ENCODE measurements around the gene OR2AG1. TPM values are rescaled to one million over a fixed set of nuclear protein-coding genes. Genes with fewer than 3 reads are reported as not detected.

OR2AG1 gene
- total and polyA plus RNA-seq, 3 experiments from 2014 or later: not detected

DNA sequence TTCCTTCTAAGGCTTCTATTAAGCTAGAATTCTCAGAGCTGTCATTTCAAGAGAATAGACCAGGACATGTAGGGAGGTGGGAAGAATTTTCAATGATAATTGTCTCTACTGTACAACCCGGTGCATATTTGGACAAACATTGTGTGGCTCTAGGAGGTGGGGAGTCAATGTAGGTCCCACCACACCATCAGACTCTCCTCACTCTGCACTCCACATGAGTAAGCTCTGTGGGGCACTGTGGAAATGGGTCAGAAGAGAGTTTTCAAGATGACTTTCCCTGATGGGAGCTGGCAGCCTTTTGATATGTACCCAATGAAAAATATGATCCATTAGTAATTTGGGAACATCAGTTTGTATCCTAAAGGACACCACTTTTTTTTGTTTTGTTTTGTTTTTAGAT lies 44.2 kb upstream of the OR2AG1 start:
- CTCF ChIA-PET: interaction anchor here (1.2 to 16.3 kb wide), 10 partner anchors 8 to 134 kb away, joined by 3 to 317 read pairs (median 6); partner anchors contain the start of gene OR2AG2
- Histone ChIP-seq H3K4me1 (ENCODE audit: insufficient read depth, low read length) (peaks cover 80% of the 10 kb centered on the region), H3K27me3 (ENCODE audit: insufficient read depth, low read length, poor library complexity, severe bottlenecking) (no peaks in the 10 kb centered on the region), H3K36me3 (ENCODE audit: insufficient read depth, low read length) (peaks cover 13% of the 10 kb centered on the region), H3K4me3 (ENCODE audit: low read length) (no peak overlapping the region), H3K9me3 (ENCODE audit: low read length) (no peaks in the 10 kb centered on the region), H3K27ac (ENCODE audit: low read depth, low read length) (no peak overlapping the region)
- H3K36me3 Mint-ChIP-seq: peaks cover 0 to 66% (median 23%) of the 10 kb centered on the region in 3 donors
- peak overlapping the region; percentile 12 to 95 (median 76) for H3K27ac Mint-ChIP-seq
- POLR2A ChIA-PET: no interaction called here
- H3K27me3 Mint-ChIP-seq: no peaks in the 10 kb centered on the region
- no peak for DNase-seq
- peak overlapping the region; percentile 5 to 55 (median 26) for H3K4me3 Mint-ChIP-seq
- peaks cover 85 to 96% (median 95%) of the 10 kb centered on the region in 3 donors for H3K4me1 Mint-ChIP-seq
- no peaks in the 10 kb centered on the region for H3K9me3 Mint-ChIP-seq

DNA sequence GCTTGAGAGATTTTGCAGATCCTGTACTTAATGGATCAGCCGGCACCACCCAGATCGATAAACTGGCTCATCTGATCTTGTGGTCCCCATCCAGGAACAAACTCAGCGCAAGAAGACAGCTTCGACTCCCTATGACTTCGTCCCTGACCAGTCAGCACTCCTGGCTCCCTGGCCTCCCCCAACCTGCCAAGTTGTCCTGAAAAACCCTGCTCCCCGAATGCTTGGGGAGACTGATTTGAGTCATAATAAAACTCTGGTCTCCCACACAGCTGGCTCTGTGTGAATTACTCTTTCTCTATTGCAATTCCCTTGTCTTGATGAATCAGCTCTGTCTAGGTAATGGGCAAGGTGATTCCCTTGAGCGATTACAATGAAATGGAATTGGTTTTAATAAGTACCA lies 40.6 kb upstream of the OR2AG1 start:
- no peak overlapping the region for H3K27ac ChIP-seq (ENCODE audit: low read depth, low read length)
- ChIA-PET CTCF (interaction anchor here (1.9 to 16.3 kb wide), 2 partner anchors 13 to 59 kb away, joined by 7 to 317 read pairs; partner anchors contain the start of gene MRPL17), POLR2A (interaction anchor here (0.6 kb wide), 1 partner anchor 9 kb away, joined by 4 read pairs; no protein-coding TSS in a partner anchor)
- peak overlapping the region; percentile 73 for H3K4me3 ChIP-seq (ENCODE audit: low read length)
- peaks cover 13% of the 10 kb centered on the region for H3K36me3 ChIP-seq (ENCODE audit: insufficient read depth, low read length)
- peaks cover 52% of the 10 kb centered on the region for H3K4me1 ChIP-seq (ENCODE audit: insufficient read depth, low read length)
- Mint-ChIP-seq H3K9me3 (no peaks in the 10 kb centered on the region), H3K27me3 (no peaks in the 10 kb centered on the region), H3K4me3 (no peak overlapping the region), H3K27ac (peak overlapping the region in 3 of 8 donors; percentile 47 to 99 (median 95)), H3K4me1 (peaks cover 56 to 61% (median 59%) of the 10 kb centered on the region in 3 donors), H3K36me3 (peaks cover 0 to 40% (median 22%) of the 10 kb centered on the region in 3 donors)
- no peak for DNase-seq
- no peaks in the 10 kb centered on the region for H3K27me3 ChIP-seq (ENCODE audit: insufficient read depth, low read length, poor library complexity, severe bottlenecking)
- no peaks in the 10 kb centered on the region for H3K9me3 ChIP-seq (ENCODE audit: low read length)

DNA sequence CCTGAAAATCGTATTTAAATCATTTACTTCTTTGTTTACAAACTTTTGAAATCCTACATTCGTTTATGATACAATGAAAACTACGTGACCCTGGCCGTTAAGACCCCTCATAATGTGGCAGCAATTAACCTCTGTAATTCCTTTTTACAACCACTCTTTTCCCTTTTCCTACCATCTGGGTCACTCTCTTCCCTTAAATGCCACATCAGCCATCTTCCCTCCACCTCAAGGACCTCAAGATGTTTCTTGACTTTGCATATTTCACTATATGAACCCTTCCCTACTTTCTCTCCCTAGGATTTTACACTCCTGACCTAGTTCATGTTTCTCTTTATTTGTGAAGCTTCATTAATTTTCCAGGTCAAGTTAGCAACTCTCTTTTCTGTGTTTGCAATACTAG lies 37.8 kb upstream of the OR2AG1 start:
- peaks cover 0 to 21% (median 11%) of the 10 kb centered on the region in 3 donors for H3K36me3 Mint-ChIP-seq

DNA sequence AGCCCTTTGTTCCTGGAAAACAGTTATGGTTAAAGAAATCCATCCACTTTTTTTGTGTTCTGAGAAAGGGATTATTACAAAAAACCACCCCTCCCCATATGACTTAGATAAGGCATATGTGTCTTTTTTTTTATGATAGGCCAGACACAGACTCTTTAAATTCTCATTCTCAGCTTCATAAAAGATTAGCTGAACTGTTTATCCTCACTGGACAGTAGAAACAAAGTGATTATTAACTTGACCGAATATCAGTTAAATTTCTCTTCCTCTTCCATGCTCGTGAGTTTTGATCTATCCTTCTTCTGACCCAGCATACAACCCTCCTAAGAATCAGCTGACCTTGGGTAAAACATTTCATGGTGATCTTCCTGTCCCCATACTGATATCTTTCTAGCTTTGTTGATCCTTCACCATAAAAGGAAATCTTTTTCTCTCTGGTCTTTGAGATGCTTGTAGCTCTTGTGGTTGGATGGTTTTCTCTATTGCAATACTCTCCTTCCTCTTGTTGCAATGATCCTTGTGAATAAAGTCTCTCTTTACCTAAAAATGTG lies 37.3 kb upstream of the OR2AG1 start:
- Histone ChIP-seq H3K27me3 (ENCODE audit: insufficient read depth, low read length, poor library complexity, severe bottlenecking) (no peaks in the 10 kb centered on the region), H3K36me3 (ENCODE audit: insufficient read depth, low read length) (no peaks in the 10 kb centered on the region), H3K27ac (ENCODE audit: low read depth, low read length) (peak overlapping the region; percentile 64), H3K4me1 (ENCODE audit: insufficient read depth, low read length) (peaks cover 48% of the 10 kb centered on the region), H3K9me3 (ENCODE audit: low read length) (no peaks in the 10 kb centered on the region), H3K4me3 (ENCODE audit: low read length) (peak overlapping the region; percentile 73)
- Mint-ChIP-seq H3K9me3 (no peaks in the 10 kb centered on the region), H3K36me3 (peaks cover 0 to 18% (median 11%) of the 10 kb centered on the region in 3 donors), H3K27me3 (no peaks in the 10 kb centered on the region), H3K4me1 (peaks cover 29 to 41% (median 29%) of the 10 kb centered on the region in 3 donors), H3K27ac (no peak overlapping the region), H3K4me3 (no peak overlapping the region)
- DNase-seq: no peak
- ChIA-PET CTCF (interaction anchor here (0.7 to 16.3 kb wide), 10 partner anchors 9 to 215 kb away, joined by 3 to 317 read pairs (median 4); partner anchors contain the start of genes MRPL17 and TPP1), POLR2A (interaction anchor here (1.0 to 2.1 kb wide), 5 partner anchors 9 to 133 kb away, joined by 3 to 7 read pairs (median 5); partner anchors contain the start of genes MRPL17 and TAF10)

More for the DNA sequence above, 37.8 kb upstream of the OR2AG1 start:
- no peak overlapping the region for H3K4me3 Mint-ChIP-seq
- no peaks in the 10 kb centered on the region for H3K9me3 Mint-ChIP-seq
- Histone ChIP-seq H3K27ac (ENCODE audit: low read depth, low read length) (peak overlapping the region; percentile 64), H3K4me3 (ENCODE audit: low read length) (peak overlapping the region; percentile 73), H3K27me3 (ENCODE audit: insufficient read depth, low read length, poor library complexity, severe bottlenecking) (no peaks in the 10 kb centered on the region), H3K4me1 (ENCODE audit: insufficient read depth, low read length) (peaks cover 52% of the 10 kb centered on the region), H3K9me3 (ENCODE audit: low read length) (no peaks in the 10 kb centered on the region), H3K36me3 (ENCODE audit: insufficient read depth, low read length) (peaks cover 1% of the 10 kb centered on the region)
- H3K27me3 Mint-ChIP-seq: no peaks in the 10 kb centered on the region
- CTCF ChIA-PET: interaction anchor here (0.9 to 16.3 kb wide), 5 partner anchors 10 to 214 kb away, joined by 3 to 317 read pairs (median 3); partner anchors contain the start of gene MRPL17
- POLR2A ChIA-PET: interaction anchor here (1.5 to 2.1 kb wide), 3 partner anchors 11 to 133 kb away, joined by 5 to 7 read pairs (median 6); partner anchors contain the start of genes MRPL17 and TAF10
- H3K4me1 Mint-ChIP-seq: peaks cover 32 to 43% (median 34%) of the 10 kb centered on the region in 3 donors
- no peak for DNase-seq
- no peak overlapping the region for H3K27ac Mint-ChIP-seq

DNA sequence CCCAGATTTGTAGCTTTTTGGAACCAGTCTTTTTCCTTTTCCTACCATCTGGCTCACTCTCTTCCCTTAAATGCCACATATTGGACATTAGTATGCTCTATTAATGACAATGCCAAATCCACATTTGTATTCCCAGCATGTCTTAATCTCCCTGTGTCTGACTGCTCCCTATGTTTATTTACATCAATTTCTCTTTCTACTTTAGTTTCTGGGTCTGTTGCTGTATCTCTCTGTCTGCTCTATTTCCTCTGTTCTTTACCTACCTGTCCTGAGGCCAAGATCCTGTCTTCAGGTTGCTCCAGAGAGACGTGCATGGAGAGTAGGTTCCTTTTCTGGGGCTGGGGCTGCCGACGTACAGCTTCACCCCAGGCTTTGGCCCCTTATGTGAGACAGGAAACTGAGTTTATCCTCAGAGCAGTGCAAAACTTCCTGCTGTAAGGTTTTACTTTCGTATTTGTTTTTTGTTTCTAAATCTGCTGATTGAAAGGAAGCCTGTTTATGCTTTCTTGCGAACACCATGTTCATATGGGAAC lies 36.7 kb upstream of the OR2AG1 start:
- H3K9me3 Mint-ChIP-seq: no peaks in the 10 kb centered on the region
- peaks cover 0 to 14% (median 8%) of the 10 kb centered on the region in 3 donors for H3K36me3 Mint-ChIP-seq
- no peaks in the 10 kb centered on the region for H3K36me3 ChIP-seq (ENCODE audit: insufficient read depth, low read length)
- no peak overlapping the region for H3K27ac Mint-ChIP-seq
- H3K4me1 ChIP-seq (ENCODE audit: insufficient read depth, low read length): peaks cover 43% of the 10 kb centered on the region
- H3K4me1 Mint-ChIP-seq: peaks cover 28 to 39% (median 29%) of the 10 kb centered on the region in 3 donors
- H3K27ac ChIP-seq (ENCODE audit: low read depth, low read length): peak overlapping the region; percentile 64
- peak overlapping the region; percentile 73 for H3K4me3 ChIP-seq (ENCODE audit: low read length)
- no peaks in the 10 kb centered on the region for H3K9me3 ChIP-seq (ENCODE audit: low read length)
- ChIA-PET CTCF (interaction anchor here (0.7 to 16.3 kb wide), 10 partner anchors 9 to 133 kb away, joined by 3 to 317 read pairs (median 5); partner anchors contain the start of genes MRPL17 and TPP1), POLR2A (interaction anchor here (1.0 to 2.1 kb wide), 5 partner anchors 9 to 134 kb away, joined by 3 to 7 read pairs (median 5); partner anchors contain the start of genes MRPL17 and TAF10)
- peak; percentile 27 to 67 (median 57) for DNase-seq
- H3K4me3 Mint-ChIP-seq: no peak overlapping the region
- no peaks in the 10 kb centered on the region for H3K27me3 Mint-ChIP-seq
- H3K27me3 ChIP-seq (ENCODE audit: insufficient read depth, low read length, poor library complexity, severe bottlenecking): no peaks in the 10 kb centered on the region

DNA sequence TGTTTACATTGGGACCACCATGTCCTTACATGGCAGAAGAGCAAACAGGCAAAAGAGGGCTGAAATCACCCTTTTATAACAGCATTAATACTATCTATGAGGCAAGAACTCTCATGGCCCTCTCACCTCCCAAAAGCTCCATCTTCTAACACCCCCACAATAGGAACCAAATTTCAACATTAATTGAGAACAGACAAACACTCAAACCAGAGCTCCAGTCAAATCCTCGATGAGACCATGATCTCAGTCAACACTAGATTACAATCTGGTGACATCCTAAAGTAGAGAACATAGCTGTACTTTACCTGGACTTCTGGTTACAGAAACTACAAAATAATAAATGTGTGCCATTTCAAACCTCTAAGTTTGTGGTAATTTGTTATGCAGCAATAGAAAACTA lies 36.2 kb upstream of the OR2AG1 start:
- H3K4me3 Mint-ChIP-seq: no peak overlapping the region
- peak overlapping the region; percentile 64 for H3K27ac ChIP-seq (ENCODE audit: low read depth, low read length)
- peaks cover 42% of the 10 kb centered on the region for H3K4me1 ChIP-seq (ENCODE audit: insufficient read depth, low read length)
- ChIA-PET CTCF (interaction anchor here (1.2 to 16.3 kb wide), 8 partner anchors 9 to 128 kb away, joined by 3 to 317 read pairs (median 6); partner anchors contain the start of genes MRPL17 and TPP1), POLR2A (interaction anchor here (2.1 kb wide), 1 partner anchor 13 kb away, joined by 6 read pairs; no protein-coding TSS in a partner anchor)
- no peak for DNase-seq
- no peaks in the 10 kb centered on the region for H3K9me3 ChIP-seq (ENCODE audit: low read length)
- H3K27me3 ChIP-seq (ENCODE audit: insufficient read depth, low read length, poor library complexity, severe bottlenecking): no peaks in the 10 kb centered on the region
- no peaks in the 10 kb centered on the region for H3K9me3 Mint-ChIP-seq
- no peaks in the 10 kb centered on the region for H3K36me3 ChIP-seq (ENCODE audit: insufficient read depth, low read length)
- H3K27ac Mint-ChIP-seq: no peak overlapping the region
- peaks cover 25 to 37% (median 27%) of the 10 kb centered on the region in 3 donors for H3K4me1 Mint-ChIP-seq
- H3K4me3 ChIP-seq (ENCODE audit: low read length): peak overlapping the region; percentile 73
- peaks cover 0 to 13% (median 8%) of the 10 kb centered on the region in 3 donors for H3K36me3 Mint-ChIP-seq
- no peaks in the 10 kb centered on the region for H3K27me3 Mint-ChIP-seq

DNA sequence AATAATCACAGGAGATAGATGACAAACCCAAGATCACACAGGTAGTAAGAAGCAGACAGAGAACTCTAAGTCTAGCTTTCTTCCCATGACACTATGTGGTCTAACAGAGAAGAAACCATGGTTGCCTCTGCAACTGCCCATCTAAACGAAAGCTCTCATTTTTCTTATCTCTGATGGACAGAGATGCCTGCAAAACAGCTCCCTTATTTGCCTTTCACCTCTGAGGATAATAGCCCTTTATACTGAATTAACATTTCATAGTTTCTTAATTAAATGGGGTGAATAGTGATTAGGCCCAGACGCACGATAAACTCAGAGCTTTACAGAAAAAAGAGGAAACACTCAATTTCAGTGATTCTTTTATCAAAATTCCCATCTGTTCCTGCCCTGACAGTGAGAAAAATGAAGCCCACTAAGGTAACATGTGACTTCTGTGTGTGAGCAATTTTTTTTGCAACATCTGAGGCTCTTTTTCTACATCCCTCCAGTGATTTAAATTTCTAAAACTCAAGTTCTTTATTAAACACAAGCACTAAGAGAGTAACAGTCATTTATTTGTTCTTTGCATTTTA lies 35.6 kb upstream of the OR2AG1 start:
- ChIA-PET CTCF (interaction anchor here (1.2 to 16.3 kb wide), 8 partner anchors 8 to 128 kb away, joined by 3 to 317 read pairs (median 6); partner anchors contain the start of genes MRPL17 and TPP1), POLR2A (no interaction called here)
- no peaks in the 10 kb centered on the region for H3K9me3 ChIP-seq (ENCODE audit: low read length)
- no peak for DNase-seq
- peaks cover 0 to 8% (median 5%) of the 10 kb centered on the region in 3 donors for H3K36me3 Mint-ChIP-seq
- no peaks in the 10 kb centered on the region for H3K36me3 ChIP-seq (ENCODE audit: insufficient read depth, low read length)
- H3K27ac Mint-ChIP-seq: no peak overlapping the region
- H3K27ac ChIP-seq (ENCODE audit: low read depth, low read length): peak overlapping the region; percentile 64
- peak overlapping the region; percentile 73 for H3K4me3 ChIP-seq (ENCODE audit: low read length)
- peaks cover 39% of the 10 kb centered on the region for H3K4me1 ChIP-seq (ENCODE audit: insufficient read depth, low read length)
- no peaks in the 10 kb centered on the region for H3K9me3 Mint-ChIP-seq
- H3K27me3 Mint-ChIP-seq: no peaks in the 10 kb centered on the region
- no peaks in the 10 kb centered on the region for H3K27me3 ChIP-seq (ENCODE audit: insufficient read depth, low read length, poor library complexity, severe bottlenecking)
- no peak overlapping the region for H3K4me3 Mint-ChIP-seq
- peaks cover 19 to 32% (median 21%) of the 10 kb centered on the region in 3 donors for H3K4me1 Mint-ChIP-seq
